GM18517 (cell line): ENCODE results near the gene NXPH2.

ENCODE experiments used
- ATAC-seq: cut with Tn5 transposase; IDR thresholded peaks from one replicate; pipeline ENCODE4 v1.9.1; 2021; ENCODE audit warnings: mild to moderate bottlenecking, moderate library complexity; ENCODE audit not compliant: unreplicated experiment

NXPH2 gene

DNA sequence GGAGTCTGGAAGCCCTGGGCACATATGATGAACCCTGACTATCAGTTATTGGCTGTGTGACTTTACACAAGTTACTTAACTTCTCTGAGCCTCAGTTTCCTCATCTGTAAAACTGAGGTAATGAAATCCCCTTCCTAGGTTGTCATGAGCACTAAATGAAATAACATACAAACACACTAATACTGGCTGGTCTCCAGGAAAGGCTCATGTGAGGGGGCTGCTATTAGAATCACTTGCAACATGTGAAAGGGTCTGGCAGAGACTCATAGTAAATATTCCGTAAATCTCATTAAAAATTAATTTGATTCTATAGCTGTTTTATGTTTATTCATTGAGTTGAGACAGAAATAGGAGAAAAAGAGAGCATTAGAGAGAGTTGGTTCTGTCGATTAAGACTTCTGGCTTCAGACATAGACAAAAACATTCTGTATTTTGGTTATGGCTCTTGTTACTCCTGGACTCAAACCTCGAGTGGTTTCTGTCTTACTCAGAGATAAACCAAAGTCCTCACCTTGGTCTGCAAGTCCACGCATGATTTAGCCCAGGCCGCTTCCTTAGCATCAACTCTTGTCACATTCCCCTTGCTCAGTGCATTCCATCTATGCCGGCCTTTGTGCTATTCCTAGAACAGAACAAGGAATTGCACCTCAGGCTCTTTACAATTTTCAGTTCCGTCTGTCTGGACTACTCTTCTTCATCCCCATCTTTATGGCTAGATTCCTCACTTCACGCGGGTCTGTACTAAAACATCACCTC is 139.1 kb downstream of the NXPH2 start:
- ATAC-seq: no peak

DNA sequence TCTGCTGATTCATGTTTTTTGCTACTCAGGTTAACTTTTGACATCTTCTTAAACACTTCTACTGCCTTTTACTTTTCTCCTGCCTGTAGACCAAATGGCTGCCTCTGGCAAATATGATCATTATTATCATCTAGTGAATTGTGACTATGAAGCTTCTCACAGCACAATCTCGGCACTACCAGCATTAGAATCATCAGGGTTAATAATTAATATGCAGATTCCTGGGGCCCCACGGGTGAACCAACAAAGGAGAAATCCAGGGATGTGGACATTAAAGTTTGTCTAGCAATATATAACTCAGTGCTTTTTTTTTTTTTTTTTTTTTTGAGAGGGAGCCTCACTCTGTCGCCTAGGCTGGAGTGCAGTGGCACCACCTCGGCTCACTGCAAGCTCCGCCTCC is 142.5 kb downstream of the NXPH2 start:
- no peak for ATAC-seq

DNA sequence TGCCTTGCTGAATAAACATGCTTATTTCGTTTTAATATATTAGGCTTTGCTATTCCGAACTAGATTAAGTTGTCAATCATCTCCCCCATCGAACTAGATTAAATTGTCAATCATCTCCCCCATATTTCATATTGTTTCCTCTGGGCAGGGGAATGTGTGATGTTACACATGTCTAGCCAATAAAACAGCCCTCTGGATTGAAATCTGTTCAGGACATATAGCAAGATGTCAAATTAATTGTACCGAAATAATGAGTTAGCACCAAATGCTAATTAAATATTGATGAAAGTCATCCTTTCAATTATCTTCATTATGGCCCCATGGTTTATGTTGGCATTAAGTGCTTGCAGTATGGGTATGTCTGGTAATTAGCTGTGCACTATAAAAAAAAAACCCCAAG is 143.1 kb downstream of the NXPH2 start:
- ATAC-seq: no peak

DNA sequence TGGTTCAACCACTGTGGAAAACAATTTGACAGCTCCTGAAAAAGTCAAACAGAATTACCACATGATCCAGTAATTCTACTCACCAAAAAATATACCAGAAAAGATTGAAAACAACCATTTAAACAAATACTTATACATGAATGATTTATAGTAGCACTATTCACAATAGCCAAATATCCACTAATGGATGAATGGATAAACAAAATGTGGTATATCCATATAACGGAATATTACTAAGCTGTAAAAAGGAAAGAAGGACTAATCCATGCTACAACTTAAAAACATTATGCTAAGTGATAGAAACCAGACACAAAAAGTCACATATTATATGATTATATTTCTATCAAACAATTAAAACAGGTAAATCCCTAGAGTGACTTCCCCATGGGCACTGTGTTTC is 147.1 kb downstream of the NXPH2 start:
- ATAC-seq: no peak

DNA sequence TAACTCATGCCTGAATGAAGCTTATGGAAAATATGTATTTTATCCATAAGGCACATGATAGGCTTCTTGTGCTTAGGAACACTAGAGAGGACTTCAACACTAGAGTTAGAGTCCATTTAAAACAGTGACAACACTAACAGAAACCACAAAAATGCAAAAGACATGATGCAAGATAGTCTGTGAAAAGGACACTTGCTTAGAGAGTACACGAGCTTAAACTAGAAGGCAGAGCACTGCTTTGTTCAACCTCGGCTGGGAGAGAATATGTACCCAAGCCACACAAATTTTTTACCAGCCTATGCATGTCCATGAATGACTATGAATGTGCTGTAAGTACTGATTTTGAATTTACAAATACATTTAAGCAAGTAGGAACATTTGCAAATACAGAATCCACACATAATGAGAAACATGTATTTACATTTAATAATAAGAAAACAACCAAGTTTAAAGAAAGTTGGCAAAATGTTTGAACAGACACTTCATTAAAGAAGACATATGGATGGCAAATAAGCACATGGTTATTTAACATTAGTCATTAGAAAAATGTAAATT is 148.0 kb downstream of the NXPH2 start:
- ATAC-seq: no peak

DNA sequence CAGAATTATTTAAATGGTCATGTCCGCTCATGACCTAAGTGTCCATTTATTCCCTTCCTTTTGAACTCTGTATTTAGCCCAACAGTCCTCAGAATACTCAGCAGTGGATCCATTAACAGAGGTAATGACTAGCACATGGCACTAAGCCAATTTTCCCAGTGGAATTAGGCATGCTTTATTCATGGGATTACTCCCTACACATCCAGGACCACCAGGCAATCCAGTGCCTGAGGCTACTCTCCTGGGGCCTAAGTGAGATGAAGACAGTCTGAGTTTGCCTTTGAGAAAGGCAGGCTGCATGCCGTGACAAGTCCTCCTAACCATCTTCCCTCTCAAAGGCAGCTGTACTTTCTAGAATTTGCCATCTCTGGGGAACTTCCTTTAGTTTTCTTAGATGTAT is 150.0 kb downstream of the NXPH2 start:
- ATAC-seq: no peak

DNA sequence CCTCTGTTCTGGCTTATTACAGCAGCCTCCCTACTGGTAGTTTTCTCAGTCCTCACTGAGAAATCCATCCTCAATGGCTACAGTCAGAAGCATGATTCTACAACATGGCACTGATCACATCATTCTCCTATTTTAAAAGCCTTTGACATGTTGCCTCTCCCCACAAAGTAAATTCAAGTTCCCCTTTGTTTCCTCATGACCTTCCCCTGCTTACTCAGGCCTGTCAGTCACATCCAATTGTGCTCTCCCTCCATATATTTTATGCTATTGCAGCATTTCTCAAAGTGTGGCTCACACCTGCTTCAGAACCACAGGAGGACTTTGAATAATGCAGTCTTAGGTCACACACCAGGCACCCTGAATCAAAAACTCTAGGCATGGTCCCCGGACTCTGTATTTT is 154.0 kb downstream of the NXPH2 start:
- ATAC-seq: no peak

DNA sequence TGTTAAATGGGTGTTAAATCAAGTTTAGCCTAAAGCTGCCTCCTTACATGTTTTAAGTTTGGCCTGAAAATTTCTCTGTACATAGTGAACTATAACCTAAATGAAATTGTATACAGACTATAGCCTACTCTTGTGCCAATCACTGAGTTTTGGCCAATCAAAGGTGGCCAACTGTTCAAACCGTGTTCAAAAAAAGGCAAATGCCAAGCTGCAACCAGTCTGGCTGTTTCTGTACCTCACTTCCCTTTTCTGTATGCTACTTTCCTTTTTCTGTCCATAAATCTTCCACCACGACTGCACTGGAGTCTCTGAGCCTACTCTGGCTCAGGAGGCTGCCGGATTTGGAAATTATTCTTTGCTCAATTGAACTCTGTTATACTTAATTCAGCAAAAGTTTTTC is 157.6 kb downstream of the NXPH2 start:
- ATAC-seq: no peak

DNA sequence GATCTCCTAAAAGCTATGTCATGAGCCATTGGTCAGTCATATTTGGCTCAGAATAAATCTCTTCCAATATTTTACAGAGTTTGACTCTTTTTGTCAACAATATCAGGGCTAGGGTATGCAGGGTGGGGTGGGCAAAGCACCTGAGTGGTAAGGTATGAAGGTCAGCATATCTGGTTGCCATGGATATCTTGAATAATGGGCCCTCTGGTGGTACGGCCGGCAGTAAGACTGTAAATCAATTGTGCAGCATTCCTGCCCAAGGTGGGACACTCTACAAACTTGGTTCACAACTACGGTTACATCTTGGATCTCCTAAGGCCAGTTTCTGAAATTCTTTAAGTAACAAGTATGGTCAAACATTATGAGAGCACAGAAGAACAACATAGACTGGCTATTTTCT is 159.1 kb downstream of the NXPH2 start:
- ATAC-seq: no peak

DNA sequence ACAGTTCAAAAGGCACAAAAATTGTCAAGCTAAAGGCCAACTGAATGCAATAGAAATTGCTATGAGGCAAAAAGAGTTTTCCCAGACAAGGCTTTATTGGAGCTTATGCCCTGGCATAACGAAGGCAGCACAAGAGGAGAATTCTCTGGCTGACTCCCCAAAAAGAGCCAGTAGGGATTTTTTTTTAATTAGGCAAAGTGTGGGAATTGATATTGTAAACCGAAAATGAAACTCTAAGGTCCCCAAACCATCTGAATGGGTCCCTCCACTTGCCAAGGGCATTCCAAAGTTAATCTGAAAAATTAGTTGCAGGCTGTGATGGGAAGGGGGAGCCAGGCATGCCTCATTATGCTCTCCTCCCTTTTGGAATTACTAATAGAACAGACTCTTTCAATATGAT is 159.8 kb downstream of the NXPH2 start:
- no peak for ATAC-seq
